Upper lobe of left lung (tissue), 4 donors: Measurements from ENCODE around the gene SMAD6.

ENCODE experiments used
- CTCF ChIP-seq, 6 experiments: fragments of 450-650 bp in 4 of 6; fragments of 200-600 bp in 2 of 6; sonication (generic) in 2 of 6; IDR thresholded peaks; one replicate each; pipeline ENCODE4 v1.5.1; 2016 to 2019; ENCODE audit warnings: antibody characterized with exemption in 6 of 6
- EP300 ChIP-seq, 4 donors: sonication (generic); formaldehyde crosslinking; IDR thresholded peaks; one replicate each; pipeline ENCODE4 v1.5.1; 2017; ENCODE audit warnings: antibody characterized with exemption in 4 of 4, control low read depth in 2 of 4
- POLR2A ChIP-seq, 4 donors: fragments of 450-650 bp; IDR thresholded peaks; one replicate each; pipeline ENCODE4 v1.5.1; 2016 to 2017; ENCODE audit warnings: antibody characterized with exemption in 4 of 4, mild to moderate bottlenecking in 2 of 4
- POLR2AphosphoS5 ChIP-seq, 2 donors: sonication (generic); formaldehyde crosslinking; IDR thresholded peaks; one replicate each; pipeline ENCODE4 v1.5.1; 2017; ENCODE audit warnings: antibody characterized with exemption in 2 of 2

GRCh38 chr15:66754789-66755188, 52.8 kb downstream of the SMAD6 start:
- TF ChIP-seq CTCF (IDR thresholded peaks at IDR 0.05) (no peak), POLR2AphosphoS5 (IDR thresholded peaks at IDR 0.05) (no peak), POLR2A (IDR thresholded peaks at IDR 0.05) (no peak), EP300 (IDR thresholded peaks at IDR 0.05) (no peak)
